RKO (cell line): Measurements from ENCODE around the gene NEK6.

Experiments used
- DNase-seq: peaks from one replicate; pipeline ENCODE4 v3.0.0-alpha.2; 2016; ENCODE audit warnings: low spot score

The NEK6 gene

GRCh38 chr9:124373851-124374250 lies 116.1 kb downstream of the NEK6 start:
- DNase-seq: no peak

GRCh38 chr9:124375726-124376125 lies 118.0 kb downstream of the NEK6 start:
- DNase-seq: no peak

DNA sequence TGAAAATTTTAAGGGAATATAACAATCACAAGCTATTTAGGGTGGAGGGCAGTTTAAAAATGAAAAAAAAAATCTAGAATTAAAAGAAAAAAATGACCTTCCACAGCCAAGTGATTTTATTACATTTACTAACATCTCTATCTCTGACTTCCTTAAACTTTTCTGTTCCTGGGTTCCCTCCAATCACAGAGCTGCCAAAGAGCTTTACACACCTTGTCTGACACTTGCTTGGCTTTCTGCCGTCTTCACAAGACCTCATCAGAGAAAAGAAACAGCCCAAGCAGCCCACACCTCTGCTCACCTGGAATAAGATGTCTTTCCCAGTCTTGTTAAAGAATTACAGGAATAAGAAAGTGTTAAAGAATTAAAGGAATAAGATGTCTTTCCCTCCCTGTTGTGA lies 118.6 kb downstream of the NEK6 start:
- DNase-seq: no peak

- DNase-seq: no peak
These were observed 120.0 kb downstream of the NEK6 start for GRCh38 chr9:124377551-124378406.

GRCh38 chr9:124381170-124381945 lies 123.6 kb downstream of the NEK6 start:
- DNase-seq: no peak

DNA sequence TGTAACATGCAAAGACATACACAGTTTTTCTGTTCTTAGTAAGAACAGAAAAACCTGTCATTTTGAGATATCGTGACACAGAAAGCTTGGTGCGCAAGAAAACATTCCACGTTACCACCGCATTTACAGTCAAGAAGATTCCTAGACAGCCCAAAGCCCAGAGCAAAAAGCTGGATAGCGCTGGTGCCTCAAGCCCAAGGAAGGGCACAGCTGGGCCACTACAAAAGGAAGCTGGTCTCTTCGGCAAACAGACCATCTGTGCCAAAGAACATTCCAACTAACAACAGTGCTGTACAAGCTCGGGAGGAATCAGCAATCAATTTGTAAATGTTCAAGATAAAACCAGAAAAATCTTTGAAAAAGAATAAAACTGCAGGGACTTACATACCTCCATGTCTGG lies 126.5 kb downstream of the NEK6 start:
- DNase-seq: no peak

DNA sequence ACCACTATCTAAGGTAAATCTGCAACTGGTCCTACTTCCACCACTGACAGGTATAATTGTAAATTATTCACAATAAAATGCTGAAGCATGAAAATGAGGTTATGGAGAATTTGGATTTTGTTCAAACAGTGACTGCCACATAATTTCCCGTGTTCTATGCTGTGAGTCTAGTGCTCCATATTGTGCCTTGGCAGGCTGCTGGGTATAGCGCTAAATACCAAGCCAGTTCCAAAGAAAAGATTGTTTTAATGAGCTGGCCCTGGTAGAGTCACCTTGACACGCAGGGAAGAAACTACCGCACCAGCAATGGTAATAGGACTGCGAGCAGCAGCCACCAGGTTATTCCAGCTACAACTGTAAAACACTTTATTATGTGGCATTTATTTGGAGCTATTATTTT lies 127.1 kb downstream of the NEK6 start:
- no peak for DNase-seq

GRCh38 chr9:124385623-124386022 lies 127.9 kb downstream of the NEK6 start:
- DNase-seq: no peak

GRCh38 chr9:124386201-124386600 lies 128.5 kb downstream of the NEK6 start:
- DNase-seq: no peak

GRCh38 chr9:124388275-124389048 lies 130.7 kb downstream of the NEK6 start:
- no peak for DNase-seq

DNA sequence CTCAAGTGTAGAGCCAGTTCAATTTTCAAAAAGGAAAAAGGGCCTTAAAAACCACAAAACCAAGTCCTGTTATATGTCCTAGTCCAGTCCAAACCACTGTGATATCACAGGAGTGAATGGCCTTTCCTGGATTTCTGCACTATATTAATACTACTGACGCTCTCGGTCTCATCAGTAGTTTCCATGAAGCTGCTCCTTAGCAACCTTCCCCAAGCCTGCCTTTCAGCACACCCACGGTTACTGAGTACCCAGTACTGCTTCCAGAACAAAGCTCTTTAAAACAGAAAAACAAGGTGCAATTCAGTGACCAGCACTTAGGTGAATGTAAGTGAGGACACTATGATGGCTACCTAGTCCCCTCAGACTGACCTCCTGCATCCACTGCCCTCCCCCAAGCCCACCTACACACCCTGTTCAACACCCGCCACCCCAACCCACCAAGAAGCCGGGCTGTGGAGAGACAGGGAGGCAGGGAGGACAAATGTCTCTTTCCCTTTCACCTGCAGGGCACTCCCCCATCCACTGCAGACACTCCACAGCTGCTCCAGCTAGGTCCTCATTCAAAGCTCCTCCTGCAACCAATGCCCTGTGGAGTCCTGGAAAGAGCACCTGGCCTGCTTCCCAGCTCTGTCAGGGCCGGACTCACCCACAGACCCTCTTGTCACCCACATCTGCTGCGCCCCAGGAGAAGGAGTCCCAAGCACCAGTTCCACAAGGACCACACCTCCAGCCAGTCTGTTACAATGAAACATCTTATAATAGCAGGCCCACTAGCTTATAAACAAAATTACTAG lies 131.6 kb downstream of the NEK6 start:
- DNase-seq: no peak

GRCh38 chr9:124390794-124391658 lies 133.3 kb downstream of the NEK6 start:
- DNase-seq: peak; percentile 31

DNA sequence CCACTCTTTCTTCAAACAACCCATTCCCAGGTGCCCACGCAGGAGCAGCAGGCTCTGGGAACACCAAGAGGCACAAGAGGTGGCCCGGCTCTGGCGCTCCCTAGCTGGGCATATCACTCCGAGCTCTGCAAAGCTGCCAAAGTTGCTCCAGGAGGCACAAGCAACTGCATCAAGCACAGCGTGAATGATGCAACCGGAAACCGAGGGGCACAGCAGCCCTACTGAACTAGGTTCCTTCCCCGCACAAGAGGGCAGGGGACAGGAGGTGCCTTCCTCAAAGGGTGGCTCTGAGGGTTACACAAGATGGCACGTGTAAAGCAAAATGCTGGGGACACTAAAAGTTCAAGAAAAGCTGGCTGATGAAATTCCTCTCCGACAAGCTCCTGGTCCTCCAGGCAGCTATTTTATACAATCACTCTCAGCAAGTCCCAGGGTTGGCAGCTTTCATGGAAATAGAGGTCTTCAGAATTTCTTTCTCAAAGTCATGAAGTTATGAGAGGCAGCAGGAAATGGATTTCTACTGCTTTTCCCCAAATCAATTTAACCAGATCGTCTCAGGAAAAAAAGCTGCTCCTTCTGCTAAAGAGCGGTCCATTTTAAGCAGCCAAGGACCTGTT lies 134.6 kb downstream of the NEK6 start:
- no peak for DNase-seq

- peak; percentile 99 for DNase-seq
These were observed 135.2 kb downstream of the NEK6 start for GRCh38 chr9:124392871-124393460.

DNA sequence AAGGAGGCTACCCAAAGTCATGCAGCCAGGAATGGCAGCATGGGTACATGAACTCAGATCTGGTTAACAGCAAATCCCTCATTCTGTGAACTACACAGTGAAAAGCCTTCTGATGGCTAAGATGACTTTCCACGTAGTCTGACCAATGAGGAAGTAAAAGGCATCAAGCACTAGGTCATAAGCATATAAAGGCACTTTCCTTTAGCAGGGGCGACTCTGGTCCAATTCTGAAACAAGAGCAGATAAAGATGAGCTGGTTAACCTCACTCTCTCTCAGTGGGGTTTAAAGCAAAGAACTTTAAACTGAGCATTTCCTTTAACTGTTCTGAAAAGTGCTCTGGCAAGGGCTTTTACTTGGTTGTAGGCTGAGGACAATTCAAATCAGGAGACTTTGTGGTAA lies 136.4 kb downstream of the NEK6 start:
- no peak for DNase-seq

DNA sequence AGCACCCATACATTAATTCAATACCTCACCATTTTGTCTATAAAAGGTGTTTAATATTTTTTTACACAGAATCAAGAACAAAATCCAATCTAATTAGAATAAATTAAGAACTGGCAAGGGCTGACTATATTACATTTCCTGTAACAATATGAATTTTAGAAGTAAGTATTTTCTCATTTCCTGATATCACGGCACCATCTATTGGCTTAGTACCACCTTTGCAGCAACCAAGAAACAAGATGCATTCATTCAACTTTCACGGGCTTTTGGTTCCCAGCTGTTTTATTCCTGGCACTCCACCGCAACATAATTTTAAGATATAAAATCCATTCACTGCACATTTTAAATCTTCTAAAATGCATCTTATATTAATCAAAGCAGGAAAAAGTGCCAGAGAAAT lies 136.8 kb downstream of the NEK6 start:
- no peak for DNase-seq

DNA sequence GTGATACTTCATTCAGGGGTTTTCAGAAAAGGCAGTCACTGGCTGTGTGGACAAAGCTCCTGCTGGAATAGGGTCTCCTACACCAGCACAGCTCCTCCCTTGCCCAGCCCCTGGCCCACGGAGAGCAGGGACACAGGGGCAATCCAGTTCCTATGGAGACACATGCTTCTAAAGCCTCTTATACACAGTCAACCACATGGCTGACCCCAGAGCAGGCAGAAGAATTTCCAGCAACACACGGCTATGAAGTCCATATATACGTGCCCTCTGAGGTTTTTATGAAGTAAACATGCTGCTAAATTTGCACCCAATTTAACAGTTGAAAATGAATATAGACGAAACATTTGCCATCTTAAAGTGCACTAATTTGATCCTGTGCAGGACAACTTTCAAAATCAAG lies 138.1 kb downstream of the NEK6 start:
- no peak for DNase-seq

GRCh38 chr9:124398191-124398935 lies 140.6 kb downstream of the NEK6 start:
- DNase-seq: no peak

GRCh38 chr9:124399323-124399967 lies 141.7 kb downstream of the NEK6 start:
- no peak for DNase-seq
